Esophagus squamous epithelium (tissue), 4 donors: Measurements from ENCODE around the gene PDE9A.
"Not testable (repeated sequence)": the region's sequence is repeated elsewhere in the genome, so short reads cannot be mapped to it uniquely, and the experiment has no call there.

ENCODE experiments used
- CTCF ChIP-seq, 6 experiments: fragments of 450-650 bp in 4 of 6; fragments of 200-600 bp in 2 of 6; sonication (generic) in 2 of 6; IDR thresholded peaks; one replicate each; pipeline ENCODE4 v1.5.1; 2016 to 2019; ENCODE audit warnings: antibody characterized with exemption in 6 of 6, mild to moderate bottlenecking in 4 of 6, moderate library complexity in 4 of 6
- POLR2A ChIP-seq, 4 donors: fragments of 450-650 bp; IDR thresholded peaks; one replicate each; pipeline ENCODE4 v1.6.1; 2017; ENCODE audit warnings: antibody characterized with exemption in 4 of 4, mild to moderate bottlenecking in 4 of 4, moderate library complexity in 3 of 4

GRCh38 chr21:42720484-42720883 lies 67.1 kb downstream of the PDE9A start:
- not testable (repeated sequence) for TF ChIP-seq POLR2A, CTCF (IDR thresholded peaks at IDR 0.05)
